Lung (tissue), 12 donors: ENCODE results near the gene TTLL1. TPM values are rescaled to one million over a fixed set of nuclear protein-coding genes. Genes with fewer than 3 reads are reported as not detected.

Experiments
- ATAC-seq: fragments of 200-7000 bp; cut with Tn5 transposase; one replicate; pipeline ENCODE4 v1.9.1; 2020; ENCODE audit warnings: moderate number of reproducible peaks; ENCODE audit not compliant: insufficient read depth, low FRiP score
- DNase-seq, 3 donors: peaks; one replicate each; pipeline ENCODE4 v3.0.0-alpha.2; 2013 to 2017
- H3K27ac ChIP-seq, 2 donors: one replicate each; pipeline ENCODE4 v1.5.1; 2013; ENCODE audit warnings: mild to moderate bottlenecking in 2 of 2, moderate library complexity in 2 of 2, control low read depth in 1 of 2, inconsistent platforms in 1 of 2, low read depth in 1 of 2, low read length in 1 of 2
- H3K27me3 ChIP-seq, 3 donors: one replicate each; pipeline ENCODE4 v1.5.1; 2013; ENCODE audit warnings: low read length in 2 of 3; ENCODE audit not compliant: control insufficient read depth in 3 of 3, insufficient read depth in 3 of 3
- H3K36me3 ChIP-seq, 4 donors: one replicate each; pipeline ENCODE4 v1.5.1; 2013; ENCODE audit warnings: low read length in 4 of 4, mild to moderate bottlenecking in 1 of 4, moderate library complexity in 1 of 4; ENCODE audit not compliant: control insufficient read depth in 4 of 4, insufficient read depth in 4 of 4
- H3K4me1 ChIP-seq, 5 donors: one replicate each; pipeline ENCODE4 v1.5.1; 2013; ENCODE audit warnings: low read length in 5 of 5, mild to moderate bottlenecking in 2 of 5, moderate library complexity in 1 of 5; ENCODE audit not compliant: control insufficient read depth in 5 of 5, insufficient read depth in 5 of 5
- H3K4me3 ChIP-seq: one replicate; pipeline ENCODE4 v1.5.1; 2013; ENCODE audit warnings: mild to moderate bottlenecking, control low read depth, moderate library complexity
- H3K9ac ChIP-seq, 2 donors: one replicate each; pipeline ENCODE4 v1.5.1; 2013; ENCODE audit warnings: low read length in 2 of 2, control low read depth in 1 of 2; ENCODE audit not compliant: insufficient read depth in 1 of 2
- H3K9me3 ChIP-seq, 4 donors: one replicate each; pipeline ENCODE4 v1.5.1; 2013; ENCODE audit warnings: low read length in 3 of 4, mild to moderate bottlenecking in 1 of 4, moderate library complexity in 1 of 4; ENCODE audit not compliant: control insufficient read depth in 4 of 4, insufficient read depth in 3 of 4
- CTCF ChIP-seq: IDR thresholded peaks from 2 replicates; pipeline ENCODE4 v1.5.1; 2012; ENCODE audit warnings: mild to moderate bottlenecking; ENCODE audit errors: control extremely low read depth, extremely low read depth
- WGBS, 2 donors: extraction: QIAGEN DNeasy Blood & Tissue Kit; methylation state at CpG; one replicate each; pipeline ENCODE4 v1.1.7; 2013; 5-methylcytosine and 5-hydroxymethylcytosine counted together
- polyA plus RNA-seq, 2 donors: library from polyadenylated mRNA; stranded (reverse); fragments of 200-250 nt; gene quantifications; one replicate each; pipeline ENCODE4 v1.2.1, GENCODE V29; 2013
- total RNA-seq, 2 donors: library from RNA; depleted of rRNA in 1 of 2; stranded (reverse); fragments of >200 nt in 1 of 2; gene quantifications; one replicate each; pipeline ENCODE4 v1.2.1, GENCODE V29; 2014 to 2021
- donor health status: control.
- donor health status: control.
- donor health status: Bipolar disorder and iron deficiency.
- donor health status: healthy.
- donor health status: DM: yes; HTN: yes; CAD: no.

Gene TTLL1
- total and polyA plus RNA-seq, 4 donors, result 3.8 to 8.0 (median 5.6) TPM

DNA sequence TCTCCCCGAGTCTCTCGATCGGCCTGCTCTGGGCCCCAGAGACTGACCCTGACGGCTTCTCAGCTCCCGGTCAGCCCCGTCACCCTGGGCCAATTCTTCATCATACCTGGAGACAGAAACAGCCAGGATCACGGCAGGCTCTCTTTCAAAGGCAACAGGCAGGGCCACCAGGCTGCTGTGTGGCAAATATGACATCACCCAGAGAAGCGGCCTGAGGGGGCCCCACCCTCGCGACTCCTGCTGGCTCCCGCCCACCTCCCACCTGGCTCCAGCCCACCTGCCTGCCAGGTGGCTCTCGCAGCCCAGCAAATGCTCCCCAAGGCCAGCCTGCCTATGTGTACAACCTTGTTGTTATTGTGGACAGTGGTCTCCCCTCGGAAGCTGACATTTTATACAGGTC is 49.4 kb downstream of the TTLL1 start:
- no peak overlapping the region for H3K9ac ChIP-seq
- no peak for TF ChIP-seq CTCF
- H3K27ac ChIP-seq, result no peak overlapping the region
- DNase-seq (peak in 2 of 3 donors; percentile 15 to 44), ATAC-seq (no peak)
- no peaks in the 10 kb centered on the region for H3K27me3 ChIP-seq
- H3K4me1 ChIP-seq, result peaks cover 0 to 8% (median 0%) of the 10 kb centered on the region in 5 donors
- no peak overlapping the region for H3K4me3 ChIP-seq
- WGBS, 2 donors, result 85 to 90% methylated on average over 13 of the region's 13 CpGs
- H3K9me3 ChIP-seq, result peaks cover 0 to 2% (median 0%) of the 10 kb centered on the region in 4 donors
- H3K36me3 ChIP-seq, result no peaks in the 10 kb centered on the region

- Histone ChIP-seq H3K27ac (no peak overlapping the region), H3K4me1 (peaks cover 0 to 8% (median 0%) of the 10 kb centered on the region in 5 donors), H3K9ac (no peak overlapping the region), H3K4me3 (no peak overlapping the region), H3K36me3 (no peaks in the 10 kb centered on the region), H3K9me3 (peaks cover 0 to 2% (median 0%) of the 10 kb centered on the region in 4 donors), H3K27me3 (no peaks in the 10 kb centered on the region)
- TF ChIP-seq CTCF, result no peak
- WGBS, 2 donors, result 94 to 97% methylated on average over 15 of the region's 15 CpGs
- no peak for ATAC-seq
- DNase-seq, result no peak
Measured at GRCh38 chr22:43038325-43038724, 50.9 kb downstream of the TTLL1 start.

DNA sequence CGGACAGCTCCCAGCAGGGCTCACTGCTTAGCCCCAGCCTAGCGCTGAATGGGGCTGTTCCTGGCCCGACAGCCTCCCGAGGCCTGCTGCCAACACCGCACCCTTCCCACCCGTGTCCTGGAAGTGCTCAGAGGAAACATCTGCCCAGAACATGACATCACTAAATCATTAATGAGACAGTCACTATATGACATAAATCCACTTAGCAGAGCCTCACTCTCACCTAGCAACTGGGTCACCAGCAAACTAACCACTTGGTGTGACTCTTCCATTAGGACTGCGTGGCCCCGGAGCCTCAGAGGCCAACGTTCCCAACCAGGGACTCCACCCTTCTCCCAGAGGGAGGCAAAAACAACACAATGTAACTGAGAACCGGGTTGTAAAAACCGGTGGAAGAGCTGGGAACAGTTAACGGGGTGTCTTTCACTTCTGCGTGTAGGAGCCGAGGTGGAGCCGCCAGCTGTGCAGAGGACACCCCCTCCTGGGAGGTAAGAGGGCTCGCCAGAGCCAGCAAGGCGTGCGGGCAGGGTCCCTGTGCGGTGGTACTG is 52.8 kb downstream of the TTLL1 start:
- no peaks in the 10 kb centered on the region for H3K4me1 ChIP-seq
- peak; percentile 45 for ATAC-seq
- H3K36me3 ChIP-seq, result no peaks in the 10 kb centered on the region

More for the DNA sequence above, 52.8 kb downstream of the TTLL1 start:
- peaks cover 0 to 2% (median 0%) of the 10 kb centered on the region in 4 donors for H3K9me3 ChIP-seq
- H3K9ac ChIP-seq, result no peak overlapping the region
- H3K27ac ChIP-seq, result peak overlapping the region in 1 of 2 donors; percentile 27
- WGBS, 2 donors, result 44 to 61% methylated on average over 19 of the region's 19 CpGs
- peak in 2 of 3 donors; percentile 44 to 65 for DNase-seq
- no peak for TF ChIP-seq CTCF
- H3K4me3 ChIP-seq, result no peak overlapping the region
- no peaks in the 10 kb centered on the region for H3K27me3 ChIP-seq
